Kidney (tissue), 14 donors: Measurements from ENCODE around the gene IL21R. TPM values are rescaled to one million over a fixed set of nuclear protein-coding genes. Genes with fewer than 3 reads are reported as not detected.

Source experiments
- DNase-seq, 5 donors: peaks; one replicate each; pipeline ENCODE4 v3.0.0-alpha.2; 2013 to 2020
- FAIRE-seq: peaks from 2 replicates; lab custom pipeline; 2012; peaks lifted over from hg19 to GRCh38; lab: Jason Lieb, UNC
- H3K27ac ChIP-seq, 2 donors: one replicate each; pipeline ENCODE4 v1.7.0; 2013; ENCODE audit warnings: low read depth in 2 of 2, low read length in 2 of 2, inconsistent platforms in 1 of 2
- H3K27me3 ChIP-seq: one replicate; pipeline ENCODE4 v1.7.1; 2013; ENCODE audit warnings: low read length, inconsistent platforms; ENCODE audit not compliant: control insufficient read depth, insufficient read depth
- H3K36me3 ChIP-seq, 3 donors: one replicate each; pipeline versions ENCODE4 v1.7.0 to v1.7.1; 2013; ENCODE audit warnings: low read length in 3 of 3, control low read depth in 1 of 3, inconsistent platforms in 1 of 3; ENCODE audit not compliant: insufficient read depth in 3 of 3, control insufficient read depth in 2 of 3
- H3K4me1 ChIP-seq, 3 donors: one replicate each; pipeline versions ENCODE4 v1.7.0 to v1.7.1; 2013; ENCODE audit warnings: low read length in 3 of 3, inconsistent platforms in 1 of 3, low read depth in 1 of 3; ENCODE audit not compliant: control insufficient read depth in 2 of 3, insufficient read depth in 2 of 3
- H3K4me3 ChIP-seq, 3 donors: one replicate each; pipeline versions ENCODE4 v1.7.0 to v1.8.1; 2013; ENCODE audit warnings: low read length in 3 of 3, control low read depth in 1 of 3, inconsistent platforms in 1 of 3
- H3K9ac ChIP-seq, 3 donors: one replicate each; pipeline versions ENCODE4 v1.7.0 to v1.7.1; 2013; ENCODE audit warnings: low read length in 3 of 3, control low read depth in 1 of 3, inconsistent platforms in 1 of 3
- H3K9me3 ChIP-seq, 3 donors: one replicate each; pipeline versions ENCODE4 v1.7.0 to v1.7.1; 2013; ENCODE audit warnings: low read length in 3 of 3, control low read depth in 1 of 3, inconsistent platforms in 1 of 3; ENCODE audit not compliant: control insufficient read depth in 2 of 3, insufficient read depth in 1 of 3
- CTCF ChIP-seq: IDR thresholded peaks from 3 replicates; pipeline ENCODE4 v1.5.1; 2012; ENCODE audit warnings: mild to moderate bottlenecking, moderate library complexity, borderline replicate concordance; ENCODE audit not compliant: insufficient read depth; ENCODE audit errors: extremely low read depth
- intact Hi-C: fragments of 100-400 bp; cut with DNase I; formaldehyde crosslinking; loops from one replicate; pipeline ENCODE4 v1.11.1; 2022
- polyA plus RNA-seq: library from polyadenylated mRNA; stranded (reverse); fragments of 350-450 nt; fragmentation: Illumina TruSeq; extraction: RNeasy Lipid Tissue Mini Kit (QIAGEN cat#74804); gene quantifications from one replicate; pipeline ENCODE4 v1.2.3, GENCODE V29; 2014; ENCODE audit warnings: low read depth, low replicate concordance; ENCODE audit not compliant: insufficient read depth
- total RNA-seq: library from RNA; stranded (reverse); fragmentation: NEBNext Ultra II Directional; extraction: Animal tissue kit (Norgen Biotek cat#: 25700); gene quantifications from one replicate; pipeline ENCODE4 v1.2.1, GENCODE V29; 2021
- donor health status: control.
- donor health status: control.
- donor health status: control.
- donor health status: control.
- donor health status: control.
- donor health status: DM: yes; HTN: yes; CAD: no.
- donor health status: Normal renal cell carcinoma (clear cell type).

Gene IL21R
- total and polyA plus RNA-seq, 2 donors from 2014 or later, result 0.65 to 3.0 TPM

- no peak for TF ChIP-seq CTCF
- no peaks in the 10 kb centered on the region for H3K27me3 ChIP-seq
- no peak overlapping the region for H3K9ac ChIP-seq
- H3K36me3 ChIP-seq, result peaks cover 12 to 50% (median 28%) of the 10 kb centered on the region in 3 donors
- FAIRE-seq (no peak), DNase-seq (peak in 1 of 5 donors; percentile 72)
- H3K4me3 ChIP-seq, result no peak overlapping the region
- intact Hi-C loops, result no loop called here
- no peak overlapping the region for H3K27ac ChIP-seq
- H3K4me1 ChIP-seq, result peaks cover 0 to 10% (median 9%) of the 10 kb centered on the region in 3 donors
- no peaks in the 10 kb centered on the region for H3K9me3 ChIP-seq
Measured at GRCh38 chr16:27462846-27463682, 61.1 kb downstream of the IL21R start.

GRCh38 chr16:27463741-27464591 lies 62.0 kb downstream of the IL21R start:
- DNase-seq, result peak in 3 of 5 donors; percentile 35 to 74 (median 55)
- Histone ChIP-seq H3K27me3 (no peaks in the 10 kb centered on the region), H3K4me1 (peaks cover 0 to 10% (median 9%) of the 10 kb centered on the region in 3 donors), H3K27ac (no peak overlapping the region), H3K36me3 (peaks cover 15 to 50% (median 27%) of the 10 kb centered on the region in 3 donors), H3K9me3 (no peaks in the 10 kb centered on the region), H3K4me3 (no peak overlapping the region), H3K9ac (no peak overlapping the region)
- intact Hi-C loops, result no loop called here
- no peak for FAIRE-seq
- TF ChIP-seq CTCF, result no peak

- Histone ChIP-seq H3K27ac (no peak overlapping the region), H3K9ac (no peak overlapping the region), H3K4me3 (no peak overlapping the region), H3K9me3 (no peaks in the 10 kb centered on the region), H3K36me3 (peaks cover 11 to 49% (median 31%) of the 10 kb centered on the region in 3 donors), H3K27me3 (no peaks in the 10 kb centered on the region), H3K4me1 (peaks cover 0 to 10% (median 9%) of the 10 kb centered on the region in 3 donors)
- FAIRE-seq, result no peak
- TF ChIP-seq CTCF, result no peak
- intact Hi-C loops, result no loop called here
- DNase-seq, result peak in 1 of 5 donors; percentile 58
Measured at GRCh38 chr16:27464626-27465482, 62.9 kb downstream of the IL21R start.
